ENCODE data around the gene CNNM2.

The CNNM2 gene

GRCh38 chr10:102948176-102948575, 30.1 kb downstream of the CNNM2 start:
- Histone ChIP-seq H3K9ac (ENCODE audit: low read depth, low read length, poor library complexity, severe bottlenecking) (no peak overlapping the region), H3K79me2 (ENCODE audit: insufficient read depth, low read length) (no peaks in the 10 kb centered on the region), H3K9me2 (replicated peaks; ENCODE audit: low read depth, low read length) (no peaks in the 10 kb centered on the region), H3K27me3 (ENCODE audit: insufficient read depth, low read length, poor library complexity, severe bottlenecking) (no peaks in the 10 kb centered on the region), H3K4me2 (ENCODE audit: low read depth, low read length, poor library complexity, severe bottlenecking) (no peak overlapping the region), H4K20me1 (ENCODE audit: insufficient read depth, low read length, poor library complexity, severe bottlenecking) (no peaks in the 10 kb centered on the region), H3K36me3 (ENCODE audit: insufficient read depth, low read length) (no peaks in the 10 kb centered on the region), H3F3A (ENCODE audit: low read depth) (no peaks in the 10 kb centered on the region), H3K9me3 (ENCODE audit: insufficient read depth, low read depth, low read length) (no peaks in the 10 kb centered on the region), H3K4me1 (ENCODE audit: insufficient read depth, low read length, poor library complexity, severe bottlenecking) (no peaks in the 10 kb centered on the region), H3K4me3 (ENCODE audit: low read length, poor library complexity, severe bottlenecking) (no peak overlapping the region), H2AFZ (ENCODE audit: low read length) (no peak overlapping the region)
- TF ChIP-seq EZH2phosphoT487 (IDR thresholded peaks at IDR 0.05; ENCODE audit: borderline replicate concordance) = no peak
- TF ChIP-seq, protein P1, sequence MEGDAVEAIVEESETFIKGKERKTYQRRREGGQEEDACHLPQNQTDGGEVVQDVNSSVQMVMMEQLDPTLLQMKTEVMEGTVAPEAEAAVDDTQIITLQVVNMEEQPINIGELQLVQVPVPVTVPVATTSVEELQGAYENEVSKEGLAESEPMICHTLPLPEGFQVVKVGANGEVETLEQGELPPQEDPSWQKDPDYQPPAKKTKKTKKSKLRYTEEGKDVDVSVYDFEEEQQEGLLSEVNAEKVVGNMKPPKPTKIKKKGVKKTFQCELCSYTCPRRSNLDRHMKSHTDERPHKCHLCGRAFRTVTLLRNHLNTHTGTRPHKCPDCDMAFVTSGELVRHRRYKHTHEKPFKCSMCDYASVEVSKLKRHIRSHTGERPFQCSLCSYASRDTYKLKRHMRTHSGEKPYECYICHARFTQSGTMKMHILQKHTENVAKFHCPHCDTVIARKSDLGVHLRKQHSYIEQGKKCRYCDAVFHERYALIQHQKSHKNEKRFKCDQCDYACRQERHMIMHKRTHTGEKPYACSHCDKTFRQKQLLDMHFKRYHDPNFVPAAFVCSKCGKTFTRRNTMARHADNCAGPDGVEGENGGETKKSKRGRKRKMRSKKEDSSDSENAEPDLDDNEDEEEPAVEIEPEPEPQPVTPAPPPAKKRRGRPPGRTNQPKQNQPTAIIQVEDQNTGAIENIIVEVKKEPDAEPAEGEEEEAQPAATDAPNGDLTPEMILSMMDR (conservative IDR thresholded peaks at IDR 0.05; ENCODE audit: low read length) = no peak

DNA sequence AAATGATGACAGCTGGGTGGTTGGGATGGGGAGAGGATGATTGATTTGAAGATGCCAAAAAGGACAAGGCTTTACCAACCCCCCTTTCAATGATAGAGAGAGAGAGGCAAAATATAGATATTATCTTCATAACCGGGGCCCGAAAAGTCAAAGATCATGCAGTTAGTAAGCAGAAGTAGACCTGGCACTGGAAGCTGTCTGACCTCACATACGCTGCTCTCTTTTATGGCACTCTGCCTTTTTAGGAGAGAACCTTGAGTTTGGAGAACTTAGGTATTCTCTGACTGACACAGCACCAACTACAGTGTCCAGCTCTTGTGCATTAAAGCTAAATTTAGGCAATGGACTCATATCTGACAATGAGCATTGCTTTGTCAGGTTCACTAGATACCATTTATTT, 30.7 kb downstream of the CNNM2 start:
- Histone ChIP-seq H3K9me3 (ENCODE audit: insufficient read depth, low read depth, low read length) (no peaks in the 10 kb centered on the region), H3F3A (ENCODE audit: low read depth) (no peaks in the 10 kb centered on the region), H4K20me1 (ENCODE audit: insufficient read depth, low read length, poor library complexity, severe bottlenecking) (no peaks in the 10 kb centered on the region), H3K27me3 (ENCODE audit: insufficient read depth, low read length, poor library complexity, severe bottlenecking) (no peaks in the 10 kb centered on the region), H2AFZ (ENCODE audit: low read length) (no peak overlapping the region), H3K9me2 (replicated peaks; ENCODE audit: low read depth, low read length) (no peaks in the 10 kb centered on the region), H3K4me2 (ENCODE audit: low read depth, low read length, poor library complexity, severe bottlenecking) (no peak overlapping the region), H3K4me3 (ENCODE audit: low read length, poor library complexity, severe bottlenecking) (no peak overlapping the region), H3K36me3 (ENCODE audit: insufficient read depth, low read length) (no peaks in the 10 kb centered on the region), H3K9ac (ENCODE audit: low read depth, low read length, poor library complexity, severe bottlenecking) (no peak overlapping the region), H3K79me2 (ENCODE audit: insufficient read depth, low read length) (no peaks in the 10 kb centered on the region), H3K4me1 (ENCODE audit: insufficient read depth, low read length, poor library complexity, severe bottlenecking) (no peaks in the 10 kb centered on the region)
- TF ChIP-seq EZH2phosphoT487 (IDR thresholded peaks at IDR 0.05; ENCODE audit: borderline replicate concordance) = no peak

DNA sequence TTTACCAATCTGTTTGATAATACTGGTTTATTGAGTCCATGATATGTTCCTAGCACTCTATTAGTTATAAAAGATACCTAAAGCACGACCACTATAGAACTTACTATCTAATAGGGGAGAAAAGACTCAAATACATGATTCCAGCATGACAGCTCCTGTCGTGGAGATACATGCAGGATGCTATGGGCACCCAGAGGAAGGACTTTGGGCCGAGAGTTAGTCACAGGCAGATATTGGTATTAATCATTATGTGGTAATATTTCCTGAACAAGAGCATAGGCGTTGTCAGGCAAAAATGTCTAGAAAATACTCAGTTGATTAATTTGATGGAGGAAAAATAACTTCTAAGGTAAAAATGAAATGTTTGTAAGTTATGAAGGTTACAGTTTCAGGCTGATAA, 31.8 kb downstream of the CNNM2 start:
- H3K36me3 ChIP-seq (ENCODE audit: insufficient read depth, low read length) = no peaks in the 10 kb centered on the region
- no peaks in the 10 kb centered on the region for H3K27me3 ChIP-seq (ENCODE audit: insufficient read depth, low read length, poor library complexity, severe bottlenecking)
- H3K4me2 ChIP-seq (ENCODE audit: low read depth, low read length, poor library complexity, severe bottlenecking) = no peak overlapping the region
- H3K9ac ChIP-seq (ENCODE audit: low read depth, low read length, poor library complexity, severe bottlenecking) = no peak overlapping the region
- H3K9me3 ChIP-seq (ENCODE audit: insufficient read depth, low read depth, low read length) = no peaks in the 10 kb centered on the region
- H3K79me2 ChIP-seq (ENCODE audit: insufficient read depth, low read length) = no peaks in the 10 kb centered on the region
- no peaks in the 10 kb centered on the region for H3F3A ChIP-seq (ENCODE audit: low read depth)
- TF ChIP-seq EZH2phosphoT487 (IDR thresholded peaks at IDR 0.05; ENCODE audit: borderline replicate concordance) = no peak
- TF ChIP-seq, protein P1 (conservative IDR thresholded peaks at IDR 0.05; ENCODE audit: low read length) = no peak
- H4K20me1 ChIP-seq (ENCODE audit: insufficient read depth, low read length, poor library complexity, severe bottlenecking) = no peaks in the 10 kb centered on the region
- H2AFZ ChIP-seq (ENCODE audit: low read length) = no peak overlapping the region
- H3K4me1 ChIP-seq (ENCODE audit: insufficient read depth, low read length, poor library complexity, severe bottlenecking) = no peaks in the 10 kb centered on the region
- H3K9me2 ChIP-seq (replicated peaks; ENCODE audit: low read depth, low read length) = no peaks in the 10 kb centered on the region
- H3K4me3 ChIP-seq (ENCODE audit: low read length, poor library complexity, severe bottlenecking) = no peak overlapping the region

DNA sequence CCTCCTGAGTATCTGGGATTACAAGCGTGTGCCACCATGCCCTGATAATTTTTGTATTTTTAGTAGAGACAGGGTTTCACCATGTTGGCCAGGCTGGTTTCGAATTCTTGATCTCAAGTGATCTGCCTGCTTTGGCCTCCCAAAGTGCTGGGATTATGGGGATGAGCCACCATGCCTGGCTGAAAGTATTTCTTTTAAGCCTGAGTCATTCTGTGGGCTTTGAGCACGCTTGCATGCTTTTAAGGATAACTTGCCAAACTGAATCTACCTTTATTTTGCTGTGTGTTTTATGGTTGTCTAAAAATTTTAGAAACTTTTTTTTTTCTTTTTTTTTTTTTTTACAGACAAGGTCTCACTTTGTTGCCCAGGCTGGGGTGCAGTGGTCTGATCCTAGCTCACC, 33.2 kb downstream of the CNNM2 start:
- Histone ChIP-seq H3K27me3 (ENCODE audit: insufficient read depth, low read length, poor library complexity, severe bottlenecking) (no peaks in the 10 kb centered on the region), H3K4me2 (ENCODE audit: low read depth, low read length, poor library complexity, severe bottlenecking) (no peak overlapping the region), H4K20me1 (ENCODE audit: insufficient read depth, low read length, poor library complexity, severe bottlenecking) (no peaks in the 10 kb centered on the region), H3K9me3 (ENCODE audit: insufficient read depth, low read depth, low read length) (no peaks in the 10 kb centered on the region), H3F3A (ENCODE audit: low read depth) (no peaks in the 10 kb centered on the region), H3K79me2 (ENCODE audit: insufficient read depth, low read length) (no peaks in the 10 kb centered on the region), H3K9ac (ENCODE audit: low read depth, low read length, poor library complexity, severe bottlenecking) (no peak overlapping the region), H2AFZ (ENCODE audit: low read length) (no peak overlapping the region), H3K36me3 (ENCODE audit: insufficient read depth, low read length) (no peaks in the 10 kb centered on the region), H3K4me3 (ENCODE audit: low read length, poor library complexity, severe bottlenecking) (no peak overlapping the region), H3K4me1 (ENCODE audit: insufficient read depth, low read length, poor library complexity, severe bottlenecking) (no peaks in the 10 kb centered on the region), H3K9me2 (replicated peaks; ENCODE audit: low read depth, low read length) (no peaks in the 10 kb centered on the region)
- TF ChIP-seq, protein P1 (conservative IDR thresholded peaks at IDR 0.05; ENCODE audit: low read length) = no peak
- no peak for TF ChIP-seq EZH2phosphoT487 (IDR thresholded peaks at IDR 0.05; ENCODE audit: borderline replicate concordance)
